HG03469 (cell line): Measurements from ENCODE around the gene ZCCHC7.
"Not testable (repeated sequence)": the region's sequence is repeated elsewhere in the genome, so short reads cannot be mapped to it uniquely, and the experiment has no call there.

ENCODE experiments used
- ATAC-seq: cut with Tn5 transposase; IDR thresholded peaks from one replicate; pipeline ENCODE4 v1.9.1; 2021; ENCODE audit warnings: mild to moderate bottlenecking, moderate library complexity, moderate number of reproducible peaks; ENCODE audit not compliant: unreplicated experiment

The ZCCHC7 gene

DNA sequence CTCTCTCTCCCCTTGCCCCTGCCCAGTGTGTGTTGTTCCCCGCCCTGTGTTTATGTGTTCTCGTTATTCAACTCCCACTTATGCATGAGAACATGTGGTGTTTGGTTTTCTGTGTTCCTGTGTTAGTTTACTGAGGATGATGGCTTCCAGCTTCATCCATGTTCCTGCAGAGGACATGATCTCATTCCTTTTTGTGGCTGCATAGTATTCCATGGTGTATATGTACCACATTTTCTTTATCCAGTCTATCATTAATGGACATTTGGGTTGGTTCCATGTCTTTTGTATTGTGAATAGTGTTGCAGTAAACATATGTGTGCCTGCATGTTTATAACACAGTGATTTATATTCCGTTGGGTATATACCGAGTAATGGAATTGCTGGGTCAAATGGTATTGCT is 83.1 kb downstream of the ZCCHC7 start:
- ATAC-seq = not testable (repeated sequence)

DNA sequence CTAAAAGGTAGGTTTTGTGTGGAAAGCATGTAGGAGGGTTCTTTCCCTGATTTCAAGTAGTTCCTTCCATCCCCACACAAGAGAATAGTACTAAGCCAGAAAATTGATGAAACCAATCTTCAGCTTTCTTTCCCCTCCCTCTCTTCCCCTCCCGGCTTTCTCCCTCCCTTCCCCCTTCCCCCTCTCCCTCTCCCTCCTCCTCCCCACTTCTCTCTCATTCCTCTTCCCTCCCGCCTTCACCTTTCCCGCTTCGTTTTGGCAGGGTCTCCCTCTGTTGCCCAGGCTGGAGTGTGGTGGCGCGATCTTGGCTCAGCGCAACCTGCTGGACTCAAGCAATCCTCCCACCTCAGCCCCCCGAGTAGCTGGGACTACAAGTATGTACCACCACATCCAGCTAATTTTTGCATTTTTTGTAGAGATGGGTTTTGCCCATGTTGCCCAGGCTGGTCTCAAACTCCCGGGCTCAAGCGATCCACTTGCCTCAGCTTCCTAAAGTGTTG is 85.8 kb downstream of the ZCCHC7 start:
- ATAC-seq = no peak

GRCh38 chr9:37209431-37210386 is 89.3 kb downstream of the ZCCHC7 start:
- ATAC-seq = no peak

- ATAC-seq = no peak
Measured at GRCh38 chr9:37210737-37211523, 90.6 kb downstream of the ZCCHC7 start.

DNA sequence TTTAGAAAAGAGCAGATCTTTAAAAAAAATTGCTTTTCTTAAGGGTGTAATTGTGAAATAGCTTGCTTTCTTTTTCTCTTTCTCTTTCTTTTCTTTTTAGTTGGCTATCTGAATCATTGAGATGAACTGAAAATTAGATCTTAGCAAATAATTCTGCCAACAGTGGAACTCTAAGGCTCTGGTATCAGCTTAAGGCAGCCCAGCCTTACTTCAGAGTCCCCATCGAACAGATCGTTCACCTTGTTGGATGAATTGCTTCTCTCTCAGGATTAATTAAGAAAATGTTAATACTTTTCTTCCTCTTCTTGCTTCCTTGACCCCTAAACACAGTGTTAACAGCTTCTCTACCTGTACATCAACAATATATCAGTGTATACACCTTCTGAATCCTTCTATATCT is 92.1 kb downstream of the ZCCHC7 start:
- ATAC-seq = no peak

- no peak for ATAC-seq
Measured at GRCh38 chr9:37215381-37215780, 95.0 kb downstream of the ZCCHC7 start.

- ATAC-seq = no peak
Measured at GRCh38 chr9:37215830-37216229, 95.5 kb downstream of the ZCCHC7 start.

DNA sequence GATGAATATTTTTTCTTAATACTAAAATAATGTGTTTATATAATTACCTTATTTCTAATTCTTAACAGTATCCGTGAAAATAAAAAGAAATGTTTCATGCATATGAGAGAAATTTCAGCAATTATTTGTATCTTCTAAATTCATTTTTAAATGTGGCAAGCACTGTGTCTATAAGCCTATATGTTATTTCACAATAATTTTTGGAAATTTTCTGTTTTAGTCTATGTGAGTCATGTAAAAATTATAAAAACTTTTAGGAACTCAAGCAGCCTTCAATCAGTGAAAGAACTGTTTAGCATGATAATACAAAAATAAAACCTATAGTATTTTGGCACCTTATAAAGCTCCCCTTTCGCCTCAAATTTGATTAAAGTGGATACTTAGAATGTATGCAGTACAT is 96.8 kb downstream of the ZCCHC7 start:
- no peak for ATAC-seq

- no peak for ATAC-seq
Measured at GRCh38 chr9:37218800-37219425, 98.5 kb downstream of the ZCCHC7 start.

GRCh38 chr9:37220971-37221370 is 100.6 kb downstream of the ZCCHC7 start:
- no peak for ATAC-seq

DNA sequence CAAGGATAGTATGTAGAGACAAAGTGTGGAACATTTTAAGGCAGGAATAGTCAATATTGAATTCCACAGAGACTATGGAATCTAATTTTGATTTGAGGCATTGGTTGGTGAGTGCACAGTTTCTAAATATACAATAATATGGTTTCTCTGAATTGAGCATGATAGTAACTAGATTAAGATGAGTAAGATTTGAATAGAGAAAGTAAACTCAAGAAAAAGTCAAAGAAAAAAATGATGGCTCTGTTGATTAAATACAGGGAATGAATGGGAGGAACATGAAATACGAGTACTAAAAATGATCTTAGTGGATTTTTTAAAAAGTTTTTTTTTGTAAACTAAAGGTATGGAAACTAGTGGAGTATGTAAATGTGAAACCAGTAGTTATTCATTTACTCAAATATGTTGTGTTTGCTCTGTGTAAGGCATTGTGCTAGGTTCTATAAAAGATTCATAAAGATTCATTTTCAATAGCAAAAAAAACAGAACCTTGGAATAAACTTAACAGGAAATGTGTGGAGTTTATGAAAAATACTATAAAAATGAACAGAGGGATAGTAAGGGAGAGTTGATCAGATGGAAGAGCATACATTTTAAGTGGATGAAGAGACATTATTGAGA is 101.2 kb downstream of the ZCCHC7 start:
- no peak for ATAC-seq

- ATAC-seq = no peak
Measured at GRCh38 chr9:37229455-37229854, 109.1 kb downstream of the ZCCHC7 start.

DNA sequence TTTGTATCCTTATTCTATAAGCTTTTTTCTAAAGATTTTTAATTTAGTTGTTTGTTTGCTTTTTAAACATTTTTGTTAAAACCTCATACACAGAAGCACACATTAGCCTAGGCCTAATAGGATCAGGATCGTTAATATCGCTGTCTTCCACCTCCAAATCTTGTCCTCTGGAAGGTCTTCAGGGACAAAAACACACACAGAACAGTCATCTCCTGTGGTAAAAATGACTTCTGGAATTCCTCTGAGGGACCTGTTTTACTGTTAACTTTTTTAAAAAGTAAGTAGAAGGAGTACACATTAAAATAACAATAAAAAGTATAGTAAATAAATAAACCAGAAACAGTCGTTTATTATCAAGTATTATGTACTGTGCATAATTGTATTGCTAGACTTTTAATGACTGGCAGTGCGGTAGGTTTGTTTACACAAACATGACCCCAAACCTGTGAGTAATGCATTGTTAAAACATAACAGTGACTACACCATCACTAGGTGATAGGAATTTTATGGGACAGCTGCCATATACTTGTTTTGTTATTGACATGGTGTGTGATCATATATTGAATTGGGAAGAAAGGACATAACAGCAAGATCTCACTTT is 109.6 kb downstream of the ZCCHC7 start:
- ATAC-seq = no peak

GRCh38 chr9:37236822-37237221 is 116.4 kb downstream of the ZCCHC7 start:
- no peak for ATAC-seq

GRCh38 chr9:37238122-37238521 is 117.7 kb downstream of the ZCCHC7 start:
- no peak for ATAC-seq

- ATAC-seq = no peak
Measured at GRCh38 chr9:37239224-37239859, 119.0 kb downstream of the ZCCHC7 start.

DNA sequence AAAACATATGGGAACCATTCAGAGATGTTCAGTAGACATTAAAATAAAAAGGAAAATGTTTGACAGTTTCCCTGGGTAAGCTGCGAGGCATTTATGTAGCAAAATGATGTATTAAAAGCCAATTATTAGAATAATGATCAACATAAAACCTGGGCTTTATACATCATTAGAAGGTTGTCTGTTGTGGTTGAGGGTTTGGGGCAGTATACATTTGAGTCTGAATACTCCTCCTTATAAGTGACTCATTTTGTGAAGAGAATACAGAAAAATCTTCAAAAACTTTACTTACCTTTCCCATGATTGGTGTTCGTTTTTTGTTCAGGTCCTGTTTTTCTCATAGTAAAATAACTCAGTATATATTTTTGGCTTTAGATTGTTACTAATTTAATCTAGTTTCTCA is 119.5 kb downstream of the ZCCHC7 start:
- no peak for ATAC-seq

GRCh38 chr9:37241340-37241739 is 121.0 kb downstream of the ZCCHC7 start:
- ATAC-seq = no peak

DNA sequence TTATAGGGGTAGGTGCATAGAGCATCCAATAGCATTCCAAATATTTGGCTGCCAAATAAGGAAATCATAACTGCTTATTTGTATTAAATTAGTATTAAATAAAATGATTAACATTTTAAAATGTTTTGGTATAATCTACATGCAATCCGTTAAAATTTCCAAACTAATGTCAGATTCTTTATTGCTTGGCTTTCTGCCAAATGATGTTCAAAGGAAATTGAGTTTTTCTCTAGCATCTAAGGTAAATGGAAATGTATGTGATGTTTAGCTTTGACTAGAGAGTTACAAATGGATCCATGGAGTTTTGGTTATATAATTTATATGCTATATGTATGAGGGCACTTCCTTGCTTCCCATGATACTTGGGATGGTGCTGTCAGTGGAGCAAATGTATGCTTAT is 121.7 kb downstream of the ZCCHC7 start:
- ATAC-seq = no peak
